Naive B cell (primary cell): ENCODE measurements around the gene VPS35L. TPM values are rescaled to one million over a fixed set of nuclear protein-coding genes. Genes with fewer than 3 reads are reported as not detected.

Experiments
- ATAC-seq, 2 donors: fragments of 150-1000 bp; cut with Tn5 transposase; 2 replicates each; pipeline ENCODE4 v1.10.0; 2021; ENCODE audit warnings: low read depth in 2 of 2, mild to moderate bottlenecking in 2 of 2, moderate library complexity in 2 of 2
- DNase-seq: peaks from one replicate; pipeline ENCODE4 v3.0.0; 2022
- H3K27ac Mint-ChIP-seq, 6 donors: one replicate each; pipeline ENCODE4 v1.8.0; 2020 to 2022; ENCODE audit warnings: mild to moderate bottlenecking in 6 of 6, mixed read lengths in 6 of 6, moderate library complexity in 5 of 6, inconsistent platforms in 2 of 6
- H3K27me3 Mint-ChIP-seq, 3 donors: one replicate each; pipeline ENCODE4 v1.8.0; 2021 to 2022; ENCODE audit warnings: mixed read lengths in 3 of 3, mild to moderate bottlenecking in 1 of 3
- H3K36me3 Mint-ChIP-seq, 2 donors: one replicate each; pipeline ENCODE4 v1.8.0; 2020 to 2022; ENCODE audit warnings: mixed read lengths in 2 of 2, inconsistent platforms in 1 of 2, mild to moderate bottlenecking in 1 of 2
- H3K4me1 Mint-ChIP-seq, 3 donors: one replicate each; pipeline ENCODE4 v1.8.0; 2020 to 2022; ENCODE audit warnings: mixed read lengths in 3 of 3, inconsistent platforms in 1 of 3, mild to moderate bottlenecking in 1 of 3, moderate library complexity in 1 of 3
- H3K4me3 Mint-ChIP-seq, 8 donors: one replicate each; pipeline ENCODE4 v1.8.0; 2020 to 2022; ENCODE audit warnings: mild to moderate bottlenecking in 8 of 8, mixed read lengths in 8 of 8, moderate library complexity in 8 of 8, inconsistent platforms in 2 of 8
- H3K9me3 Mint-ChIP-seq, 7 donors: one replicate each; pipeline ENCODE4 v1.8.0; 2020 to 2022; ENCODE audit warnings: mixed read lengths in 7 of 7, mild to moderate bottlenecking in 5 of 7, inconsistent platforms in 2 of 7, moderate library complexity in 1 of 7
- polyA plus RNA-seq, 6 donors: library from polyadenylated mRNA; unstranded; fragments of 300-500 nt; fragmentation: Illumina TruSeq; gene quantifications; one replicate each; pipeline ENCODE4 v1.2.3, GENCODE V29; 2021; ENCODE audit warnings: low read depth in 6 of 6

VPS35L gene
- polyA plus RNA-seq, 6 donors from 2014 or later = 31.1 to 38.6 (median 33.8) TPM

GRCh38 chr16:19610200-19610599 is 54.7 kb downstream of the VPS35L start:
- H3K27ac Mint-ChIP-seq = no peak overlapping the region
- H3K4me3 Mint-ChIP-seq = no peak overlapping the region
- no peak for DNase-seq
- no peak for ATAC-seq
- peaks cover 44 to 50% of the 10 kb centered on the region in 2 donors for H3K36me3 Mint-ChIP-seq
- H3K9me3 Mint-ChIP-seq = peaks cover 0 to 9% (median 2%) of the 10 kb centered on the region in 7 donors
- no peaks in the 10 kb centered on the region for H3K4me1 Mint-ChIP-seq
- H3K27me3 Mint-ChIP-seq = no peaks in the 10 kb centered on the region

GRCh38 chr16:19613834-19614233 is 58.3 kb downstream of the VPS35L start:
- Mint-ChIP-seq H3K36me3 (peaks cover 30 to 34% of the 10 kb centered on the region in 2 donors), H3K4me1 (no peaks in the 10 kb centered on the region), H3K4me3 (no peak overlapping the region), H3K27me3 (no peaks in the 10 kb centered on the region), H3K9me3 (no peaks in the 10 kb centered on the region), H3K27ac (peak overlapping the region in 1 of 6 donors; percentile 5)
- no peak for DNase-seq
- ATAC-seq = no peak

GRCh38 chr16:19616241-19616640 is 60.7 kb downstream of the VPS35L start:
- H3K27ac Mint-ChIP-seq = no peak overlapping the region
- H3K9me3 Mint-ChIP-seq = no peaks in the 10 kb centered on the region
- no peaks in the 10 kb centered on the region for H3K4me1 Mint-ChIP-seq
- H3K36me3 Mint-ChIP-seq = peaks cover 16 to 20% of the 10 kb centered on the region in 2 donors
- ATAC-seq = no peak
- H3K4me3 Mint-ChIP-seq = no peak overlapping the region
- no peak for DNase-seq
- no peaks in the 10 kb centered on the region for H3K27me3 Mint-ChIP-seq

GRCh38 chr16:19618876-19619275 is 63.4 kb downstream of the VPS35L start:
- ATAC-seq = no peak
- H3K36me3 Mint-ChIP-seq = peaks cover 13% of the 10 kb centered on the region in 2 donors
- no peaks in the 10 kb centered on the region for H3K27me3 Mint-ChIP-seq
- no peaks in the 10 kb centered on the region for H3K4me1 Mint-ChIP-seq
- DNase-seq = no peak
- H3K9me3 Mint-ChIP-seq = no peaks in the 10 kb centered on the region
- peak overlapping the region in 2 of 6 donors; percentile 38 to 47 for H3K27ac Mint-ChIP-seq
- H3K4me3 Mint-ChIP-seq = peak overlapping the region in 1 of 8 donors; percentile 1

GRCh38 chr16:19621445-19621844 is 65.9 kb downstream of the VPS35L start:
- Mint-ChIP-seq H3K9me3 (no peaks in the 10 kb centered on the region), H3K27ac (no peak overlapping the region), H3K4me3 (no peak overlapping the region), H3K36me3 (peaks cover 13 to 19% of the 10 kb centered on the region in 2 donors), H3K27me3 (no peaks in the 10 kb centered on the region), H3K4me1 (no peaks in the 10 kb centered on the region)
- no peak for ATAC-seq
- DNase-seq = no peak

GRCh38 chr16:19625039-19625438 is 69.5 kb downstream of the VPS35L start:
- ATAC-seq (no peak), DNase-seq (no peak)
- Mint-ChIP-seq H3K36me3 (peaks cover 11 to 25% of the 10 kb centered on the region in 2 donors), H3K4me3 (no peak overlapping the region), H3K27ac (no peak overlapping the region), H3K4me1 (no peaks in the 10 kb centered on the region), H3K27me3 (no peaks in the 10 kb centered on the region), H3K9me3 (no peaks in the 10 kb centered on the region)

GRCh38 chr16:19636436-19637267 is 81.1 kb downstream of the VPS35L start:
- peaks cover 24 to 49% of the 10 kb centered on the region in 2 donors for H3K36me3 Mint-ChIP-seq
- no peak for DNase-seq
- no peaks in the 10 kb centered on the region for H3K4me1 Mint-ChIP-seq
- H3K27me3 Mint-ChIP-seq = no peaks in the 10 kb centered on the region
- no peak for ATAC-seq
- no peak overlapping the region for H3K27ac Mint-ChIP-seq
- no peak overlapping the region for H3K4me3 Mint-ChIP-seq
- H3K9me3 Mint-ChIP-seq = no peaks in the 10 kb centered on the region

- H3K9me3 Mint-ChIP-seq = no peaks in the 10 kb centered on the region
- H3K36me3 Mint-ChIP-seq = peaks cover 29 to 46% of the 10 kb centered on the region in 2 donors
- DNase-seq (no peak), ATAC-seq (no peak)
- H3K4me3 Mint-ChIP-seq = no peak overlapping the region
- H3K27ac Mint-ChIP-seq = peak overlapping the region in 1 of 6 donors; percentile 71
- H3K4me1 Mint-ChIP-seq = no peaks in the 10 kb centered on the region
- H3K27me3 Mint-ChIP-seq = no peaks in the 10 kb centered on the region
These were observed 84.5 kb downstream of the VPS35L start for GRCh38 chr16:19639986-19640421.

GRCh38 chr16:19642501-19642900 is 87.0 kb downstream of the VPS35L start:
- ATAC-seq (no peak), DNase-seq (no peak)
- no peak overlapping the region for H3K27ac Mint-ChIP-seq
- H3K36me3 Mint-ChIP-seq = peaks cover 28 to 40% of the 10 kb centered on the region in 2 donors
- H3K4me3 Mint-ChIP-seq = no peak overlapping the region
- H3K4me1 Mint-ChIP-seq = no peaks in the 10 kb centered on the region
- H3K27me3 Mint-ChIP-seq = no peaks in the 10 kb centered on the region
- no peaks in the 10 kb centered on the region for H3K9me3 Mint-ChIP-seq

GRCh38 chr16:19644877-19645276 is 89.4 kb downstream of the VPS35L start:
- Mint-ChIP-seq H3K27ac (no peak overlapping the region), H3K27me3 (no peaks in the 10 kb centered on the region), H3K4me3 (no peak overlapping the region), H3K9me3 (no peaks in the 10 kb centered on the region), H3K36me3 (peaks cover 23 to 27% of the 10 kb centered on the region in 2 donors), H3K4me1 (no peaks in the 10 kb centered on the region)
- no peak for DNase-seq
- no peak for ATAC-seq

GRCh38 chr16:19645557-19645981 is 90.1 kb downstream of the VPS35L start:
- Mint-ChIP-seq H3K4me1 (no peaks in the 10 kb centered on the region), H3K9me3 (no peaks in the 10 kb centered on the region), H3K27ac (no peak overlapping the region), H3K27me3 (no peaks in the 10 kb centered on the region), H3K4me3 (no peak overlapping the region), H3K36me3 (peaks cover 20 to 23% of the 10 kb centered on the region in 2 donors)
- DNase-seq = no peak
- no peak for ATAC-seq

GRCh38 chr16:19649980-19650379 is 94.5 kb downstream of the VPS35L start:
- Mint-ChIP-seq H3K27me3 (no peaks in the 10 kb centered on the region), H3K4me3 (no peak overlapping the region), H3K36me3 (peaks cover 27 to 36% of the 10 kb centered on the region in 2 donors), H3K27ac (peak overlapping the region in 1 of 6 donors; percentile 3), H3K9me3 (no peaks in the 10 kb centered on the region), H3K4me1 (no peaks in the 10 kb centered on the region)
- ATAC-seq (no peak), DNase-seq (no peak)

GRCh38 chr16:19654147-19654546 is 98.6 kb downstream of the VPS35L start:
- Mint-ChIP-seq H3K27me3 (no peaks in the 10 kb centered on the region), H3K27ac (peak overlapping the region in 2 of 6 donors; percentile 8 to 22), H3K9me3 (no peaks in the 10 kb centered on the region), H3K36me3 (peaks cover 37 to 45% of the 10 kb centered on the region in 2 donors), H3K4me1 (no peaks in the 10 kb centered on the region), H3K4me3 (no peak overlapping the region)
- ATAC-seq (no peak), DNase-seq (no peak)

GRCh38 chr16:19655242-19655777 is 99.8 kb downstream of the VPS35L start:
- H3K4me3 Mint-ChIP-seq = no peak overlapping the region
- no peak for ATAC-seq
- no peaks in the 10 kb centered on the region for H3K4me1 Mint-ChIP-seq
- peaks cover 40 to 47% of the 10 kb centered on the region in 2 donors for H3K36me3 Mint-ChIP-seq
- no peaks in the 10 kb centered on the region for H3K27me3 Mint-ChIP-seq
- DNase-seq = no peak
- H3K9me3 Mint-ChIP-seq = no peaks in the 10 kb centered on the region
- H3K27ac Mint-ChIP-seq = no peak overlapping the region
